Neural cell (in vitro differentiated cells): Measurements from ENCODE around the gene RC3H2.

Experiments used
- CTCF ChIP-seq: fragments of 450-650 bp; IDR thresholded peaks from 2 replicates; pipeline ENCODE4 v1.5.1; 2014; ENCODE audit warnings: antibody characterized with exemption, mild to moderate bottlenecking, moderate library complexity; ENCODE audit not compliant: poor library complexity, severe bottlenecking
- EP300 ChIP-seq: fragments of 450-650 bp; conservative IDR thresholded peaks from 2 replicates; pipeline ENCODE4 v1.6.1; 2014; ENCODE audit warnings: antibody characterized with exemption, mild to moderate bottlenecking, moderate library complexity; ENCODE audit not compliant: poor library complexity, severe bottlenecking
- EZH2 ChIP-seq: fragments of 200-600, 300-800 bp; shearing (Covaris generic), sonication (generic); IDR thresholded peaks from 2 replicates; pipeline ENCODE4 v1.6.1; 2014; ENCODE audit warnings: antibody characterized with exemption, low read length, borderline replicate concordance, mild to moderate bottlenecking; ENCODE audit not compliant: insufficient read depth, poor library complexity, severe bottlenecking
- MXI1 ChIP-seq: fragments of 450-650 bp; conservative IDR thresholded peaks from 2 replicates; pipeline ENCODE4 v1.6.1; 2014; ENCODE audit warnings: antibody characterized with exemption, mild to moderate bottlenecking; ENCODE audit not compliant: poor library complexity, severe bottlenecking
- POLR2AphosphoS5 ChIP-seq: IDR thresholded peaks from 2 replicates; pipeline ENCODE4 v1.6.1; 2012
- RAD21 ChIP-seq: fragments of 450-650 bp; conservative IDR thresholded peaks from 2 replicates; pipeline ENCODE4 v1.6.1; 2014; ENCODE audit warnings: antibody characterized with exemption, mild to moderate bottlenecking, moderate library complexity
- REST ChIP-seq: IDR thresholded peaks from 2 replicates; pipeline ENCODE4 v1.6.1; 2012; ENCODE audit warnings: borderline replicate concordance
- TAF1 ChIP-seq: IDR thresholded peaks from 2 replicates; pipeline ENCODE4 v1.6.1; 2012; ENCODE audit warnings: low read depth

GRCh38 chr9:122875523-122875922, 29.6 kb downstream of the RC3H2 start:
- no peak for TF ChIP-seq RAD21
- TF ChIP-seq CTCF, result no peak
- TF ChIP-seq POLR2AphosphoS5, result no peak
- TF ChIP-seq TAF1, result no peak
- no peak for TF ChIP-seq EZH2
- no peak for TF ChIP-seq EP300
- TF ChIP-seq REST, result no peak
- TF ChIP-seq MXI1, result no peak
